ENCODE results near the gene KAZALD1.

DNA sequence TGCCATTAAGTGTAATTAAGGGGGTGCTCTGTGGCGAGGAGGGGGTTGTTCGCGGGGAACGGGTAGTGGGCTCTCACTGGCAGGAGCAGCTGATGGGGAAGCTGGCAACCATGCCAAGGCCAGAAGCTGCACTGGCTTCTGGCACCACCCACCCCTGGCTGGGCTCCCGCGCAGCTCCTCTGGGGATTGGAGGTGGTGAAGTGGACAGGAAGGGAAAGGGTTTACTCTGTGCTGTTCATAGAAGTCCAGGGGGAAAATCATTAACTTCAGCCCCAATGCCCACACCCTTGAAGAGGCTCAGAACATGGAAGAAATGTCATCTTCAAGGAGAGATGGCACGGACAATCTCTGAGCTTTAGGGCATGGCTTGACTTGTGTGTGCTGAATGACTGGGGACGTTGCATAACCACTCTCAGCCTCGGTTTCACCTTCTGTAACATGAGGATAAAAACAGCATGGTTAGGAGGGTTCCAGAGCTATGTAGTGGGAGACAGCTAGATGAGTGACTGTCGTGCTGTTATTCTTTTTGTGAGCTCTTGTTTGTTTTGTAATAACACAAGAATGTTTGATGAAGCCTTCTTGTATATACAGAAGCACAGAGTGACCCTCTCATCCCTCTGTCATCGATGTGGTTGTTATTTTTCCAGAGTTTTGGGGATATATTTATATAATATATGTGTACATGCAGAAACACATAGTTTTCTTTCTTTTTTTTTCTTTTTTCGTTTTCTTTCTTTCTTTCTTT, 29.9 kb downstream of the KAZALD1 start:
- TF ChIP-seq, protein P1, sequence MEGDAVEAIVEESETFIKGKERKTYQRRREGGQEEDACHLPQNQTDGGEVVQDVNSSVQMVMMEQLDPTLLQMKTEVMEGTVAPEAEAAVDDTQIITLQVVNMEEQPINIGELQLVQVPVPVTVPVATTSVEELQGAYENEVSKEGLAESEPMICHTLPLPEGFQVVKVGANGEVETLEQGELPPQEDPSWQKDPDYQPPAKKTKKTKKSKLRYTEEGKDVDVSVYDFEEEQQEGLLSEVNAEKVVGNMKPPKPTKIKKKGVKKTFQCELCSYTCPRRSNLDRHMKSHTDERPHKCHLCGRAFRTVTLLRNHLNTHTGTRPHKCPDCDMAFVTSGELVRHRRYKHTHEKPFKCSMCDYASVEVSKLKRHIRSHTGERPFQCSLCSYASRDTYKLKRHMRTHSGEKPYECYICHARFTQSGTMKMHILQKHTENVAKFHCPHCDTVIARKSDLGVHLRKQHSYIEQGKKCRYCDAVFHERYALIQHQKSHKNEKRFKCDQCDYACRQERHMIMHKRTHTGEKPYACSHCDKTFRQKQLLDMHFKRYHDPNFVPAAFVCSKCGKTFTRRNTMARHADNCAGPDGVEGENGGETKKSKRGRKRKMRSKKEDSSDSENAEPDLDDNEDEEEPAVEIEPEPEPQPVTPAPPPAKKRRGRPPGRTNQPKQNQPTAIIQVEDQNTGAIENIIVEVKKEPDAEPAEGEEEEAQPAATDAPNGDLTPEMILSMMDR (conservative IDR thresholded peaks at IDR 0.05; ENCODE audit: low read depth, low read length), result no peak
- no peak for TF ChIP-seq EZH2 (IDR thresholded peaks at IDR 0.05; ENCODE audit: low read length, unreplicated experiment)
- no peak for TF ChIP-seq EZH2phosphoT487 (IDR thresholded peaks at IDR 0.05; ENCODE audit: borderline replicate concordance, low read length)
